Upper lobe of right lung (tissue), 1 donor: ENCODE measurements around the gene CDC14B. TPM values are rescaled to one million over a fixed set of nuclear protein-coding genes. Genes with fewer than 3 reads are reported as not detected.
A peak's percentile ranks its signal among the peaks of the same experiment; 100 is the strongest.

Experiments
- ATAC-seq: fragments of 200-7000 bp; cut with Tn5 transposase; one replicate; pipeline ENCODE4 v1.9.1; 2020; ENCODE audit warnings: mild to moderate bottlenecking, moderate library complexity
- DNase-seq: peaks from one replicate; pipeline ENCODE4 v3.0.0-alpha.2; 2020
- H3K27ac ChIP-seq: fragments of 200-600 bp; one replicate; pipeline ENCODE4 v1.8.0; 2022
- H3K27me3 ChIP-seq: fragments of 200-600 bp; one replicate; pipeline ENCODE4 v1.8.0; 2022; ENCODE audit warnings: mild to moderate bottlenecking
- H3K36me3 ChIP-seq: fragments of 200-600 bp; one replicate; pipeline ENCODE4 v1.8.0; 2022
- H3K4me1 ChIP-seq: fragments of 200-600 bp; one replicate; pipeline ENCODE4 v1.8.0; 2022
- H3K4me3 ChIP-seq: fragments of 200-600 bp; one replicate; pipeline ENCODE4 v1.8.0; 2022; ENCODE audit warnings: mild to moderate bottlenecking
- H3K9me3 ChIP-seq: fragments of 200-600 bp; one replicate; pipeline ENCODE4 v1.8.0; 2022
- CTCF ChIP-seq: fragments of 200-600 bp; IDR thresholded peaks from one replicate; pipeline ENCODE4 v1.8.0; 2022; ENCODE audit warnings: antibody characterized with exemption
- intact Hi-C: fragments of 100-400 bp; cut with DNase I; formaldehyde crosslinking; loops from one replicate; pipeline ENCODE4 v1.11.0; 2022
- total RNA-seq: library from RNA; stranded (reverse); fragmentation: NEBNext Ultra II Directional; extraction: Animal tissue kit (Norgen Biotek cat#: 25700); gene quantifications from one replicate; pipeline ENCODE4 v1.2.1, GENCODE V29; 2021
- donor health status: DM: no; HTN: yes; CAD: no; lungs with severe emphysema.

Gene CDC14B
- total RNA-seq, 1 donor from 2014 or later = 14.5 TPM

GRCh38 chr9:96540106-96540505, 79.5 kb downstream of the CDC14B start:
- Histone ChIP-seq H3K36me3 (no peaks in the 10 kb centered on the region), H3K4me3 (no peak overlapping the region), H3K9me3 (no peaks in the 10 kb centered on the region), H3K4me1 (no peaks in the 10 kb centered on the region), H3K27me3 (no peaks in the 10 kb centered on the region), H3K27ac (no peak overlapping the region)
- DNase-seq (no peak), ATAC-seq (no peak)
- TF ChIP-seq CTCF = no peak
- intact Hi-C loops = no loop called here

GRCh38 chr9:96532173-96532572, 87.5 kb downstream of the CDC14B start:
- Histone ChIP-seq H3K4me1 (no peaks in the 10 kb centered on the region), H3K27ac (no peak overlapping the region), H3K36me3 (peaks cover 6% of the 10 kb centered on the region), H3K4me3 (no peak overlapping the region), H3K27me3 (no peaks in the 10 kb centered on the region), H3K9me3 (no peaks in the 10 kb centered on the region)
- TF ChIP-seq CTCF = no peak
- DNase-seq = no peak
- intact Hi-C loops = no loop called here
- no peak for ATAC-seq

- intact Hi-C loops = no loop called here
- no peak for DNase-seq
Observed at GRCh38 chr9:96524764-96525163, 94.9 kb downstream of the CDC14B start.

GRCh38 chr9:96524045-96524444, 95.6 kb downstream of the CDC14B start:
- Histone ChIP-seq H3K4me3 (no peak overlapping the region), H3K36me3 (peaks cover 9% of the 10 kb centered on the region), H3K4me1 (peaks cover 5% of the 10 kb centered on the region), H3K9me3 (no peaks in the 10 kb centered on the region), H3K27ac (peak overlapping the region; percentile 18), H3K27me3 (no peaks in the 10 kb centered on the region)
- intact Hi-C loops = no loop called here
- no peak for ATAC-seq
- no peak for DNase-seq
- TF ChIP-seq CTCF = no peak

More at GRCh38 chr9:96524764-96525163, 94.9 kb downstream of the CDC14B start:
- Histone ChIP-seq H3K9me3 (no peaks in the 10 kb centered on the region), H3K36me3 (peaks cover 9% of the 10 kb centered on the region), H3K27me3 (no peaks in the 10 kb centered on the region), H3K4me3 (no peak overlapping the region), H3K4me1 (peaks cover 5% of the 10 kb centered on the region), H3K27ac (no peak overlapping the region)
- ATAC-seq = no peak
- no peak for TF ChIP-seq CTCF

GRCh38 chr9:96523374-96523773, 96.3 kb downstream of the CDC14B start:
- no peak for TF ChIP-seq CTCF
- Histone ChIP-seq H3K27me3 (no peaks in the 10 kb centered on the region), H3K4me1 (peaks cover 5% of the 10 kb centered on the region), H3K9me3 (no peaks in the 10 kb centered on the region), H3K36me3 (peaks cover 13% of the 10 kb centered on the region), H3K4me3 (no peak overlapping the region), H3K27ac (no peak overlapping the region)
- DNase-seq (no peak), ATAC-seq (no peak)
- intact Hi-C loops = no loop called here

GRCh38 chr9:96522366-96522765, 97.3 kb downstream of the CDC14B start:
- Histone ChIP-seq H3K27ac (no peak overlapping the region), H3K4me3 (no peak overlapping the region), H3K36me3 (peaks cover 13% of the 10 kb centered on the region), H3K9me3 (no peaks in the 10 kb centered on the region), H3K4me1 (peaks cover 5% of the 10 kb centered on the region), H3K27me3 (no peaks in the 10 kb centered on the region)
- no peak for ATAC-seq
- no peak for DNase-seq
- TF ChIP-seq CTCF = no peak
- intact Hi-C loops = no loop called here
